Hippocampal formation (tissue), 2 donors: Measurements from ENCODE around the gene PPP1R37.
"Not testable (repeated sequence)": the region's sequence is repeated elsewhere in the genome, so short reads cannot be mapped to it uniquely, and the experiment has no call there.

Experiments used
- DNase-seq, 2 donors: peaks; one replicate each; lab custom pipeline; 2025; lab: John Stamatoyannopoulos, UW

The PPP1R37 gene

GRCh38 chr19:45094707-45095106 is 1.7 kb downstream of the PPP1R37 start:
- no peak for DNase-seq

DNA sequence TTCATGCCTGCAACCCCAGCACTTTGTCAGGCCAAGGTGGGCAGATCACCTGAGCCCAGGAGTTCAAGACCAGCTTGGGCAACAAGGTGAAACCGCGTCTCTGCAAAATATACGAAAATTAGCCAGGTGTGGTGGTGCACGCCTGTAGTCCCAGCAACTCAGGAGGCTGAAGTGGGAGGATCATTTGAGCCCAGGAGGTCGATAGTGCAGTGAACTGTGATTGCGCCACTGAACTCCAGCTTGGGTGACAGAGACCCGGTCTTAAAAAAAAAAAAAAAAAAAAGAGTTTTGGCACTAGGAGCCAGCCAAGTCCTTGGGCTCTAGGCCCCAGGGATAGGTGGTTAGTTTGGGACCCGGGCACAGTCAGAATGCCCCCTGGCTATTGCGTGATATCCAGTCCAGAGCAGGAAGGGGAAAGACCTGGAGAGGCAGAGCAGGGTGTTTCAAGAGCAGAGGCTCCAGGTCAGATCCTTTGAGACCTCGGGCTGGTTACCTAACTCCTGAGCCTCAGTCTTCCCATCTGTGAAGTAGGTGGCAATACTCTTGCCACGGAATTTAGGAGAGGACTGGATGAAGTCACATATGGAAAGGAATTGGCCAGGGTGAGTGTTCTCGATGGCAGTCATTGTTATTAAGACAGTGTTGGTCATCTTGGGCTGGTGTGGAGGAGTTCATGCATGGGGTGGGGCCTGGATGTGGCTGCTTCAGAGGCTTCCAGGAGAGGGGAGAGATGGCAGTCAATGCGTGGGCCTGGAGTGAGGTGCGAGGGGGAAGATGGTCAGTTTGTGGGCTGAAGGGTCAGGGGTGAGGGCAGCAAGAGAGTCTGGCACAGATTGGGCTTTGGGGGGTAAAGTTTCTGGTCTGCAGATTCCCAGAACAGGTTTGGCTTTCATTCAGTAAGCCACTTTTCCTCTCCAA is 2.8 kb downstream of the PPP1R37 start:
- DNase-seq = no peak

DNA sequence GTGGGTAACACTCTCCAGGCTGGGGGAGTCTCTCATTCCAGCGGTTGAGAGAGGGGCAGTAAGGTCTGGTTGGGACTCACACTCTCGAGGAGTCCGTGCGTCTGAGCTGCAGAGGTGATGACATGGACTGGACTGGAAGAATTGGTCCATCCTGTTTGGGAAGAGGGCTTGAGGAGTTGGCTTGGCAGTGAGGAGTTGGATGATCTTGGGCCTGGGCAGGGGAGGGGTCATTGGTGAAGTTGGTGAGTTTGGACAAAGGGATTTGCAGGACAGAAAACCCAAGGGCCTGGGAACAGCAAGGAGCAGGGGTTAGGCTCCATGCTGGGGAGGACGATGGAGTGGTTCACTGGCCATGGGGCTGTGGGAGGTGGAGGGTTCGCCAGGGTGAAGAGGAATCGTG is 3.7 kb downstream of the PPP1R37 start:
- no peak for DNase-seq

DNA sequence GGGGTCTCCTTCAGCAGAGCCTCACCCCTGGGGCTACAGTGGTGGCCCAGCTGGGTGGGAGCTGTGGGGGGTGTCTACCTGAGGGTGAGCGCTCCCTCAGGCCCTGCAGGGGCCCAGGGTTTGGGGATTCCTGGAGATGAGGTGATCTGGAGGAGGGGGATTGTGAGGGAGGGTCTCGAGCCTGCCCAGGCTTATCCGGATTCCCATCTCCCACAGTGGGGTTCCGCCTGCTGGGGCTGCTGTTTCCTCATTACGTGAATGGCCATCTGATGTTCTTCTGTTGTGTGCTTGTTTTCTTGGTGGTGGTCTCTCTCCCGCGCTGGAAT is 4.4 kb downstream of the PPP1R37 start:
- no peak for DNase-seq

GRCh38 chr19:45097776-45098520 is 5.0 kb downstream of the PPP1R37 start:
- peak in 1 of 2 donors; percentile 31 for DNase-seq

DNA sequence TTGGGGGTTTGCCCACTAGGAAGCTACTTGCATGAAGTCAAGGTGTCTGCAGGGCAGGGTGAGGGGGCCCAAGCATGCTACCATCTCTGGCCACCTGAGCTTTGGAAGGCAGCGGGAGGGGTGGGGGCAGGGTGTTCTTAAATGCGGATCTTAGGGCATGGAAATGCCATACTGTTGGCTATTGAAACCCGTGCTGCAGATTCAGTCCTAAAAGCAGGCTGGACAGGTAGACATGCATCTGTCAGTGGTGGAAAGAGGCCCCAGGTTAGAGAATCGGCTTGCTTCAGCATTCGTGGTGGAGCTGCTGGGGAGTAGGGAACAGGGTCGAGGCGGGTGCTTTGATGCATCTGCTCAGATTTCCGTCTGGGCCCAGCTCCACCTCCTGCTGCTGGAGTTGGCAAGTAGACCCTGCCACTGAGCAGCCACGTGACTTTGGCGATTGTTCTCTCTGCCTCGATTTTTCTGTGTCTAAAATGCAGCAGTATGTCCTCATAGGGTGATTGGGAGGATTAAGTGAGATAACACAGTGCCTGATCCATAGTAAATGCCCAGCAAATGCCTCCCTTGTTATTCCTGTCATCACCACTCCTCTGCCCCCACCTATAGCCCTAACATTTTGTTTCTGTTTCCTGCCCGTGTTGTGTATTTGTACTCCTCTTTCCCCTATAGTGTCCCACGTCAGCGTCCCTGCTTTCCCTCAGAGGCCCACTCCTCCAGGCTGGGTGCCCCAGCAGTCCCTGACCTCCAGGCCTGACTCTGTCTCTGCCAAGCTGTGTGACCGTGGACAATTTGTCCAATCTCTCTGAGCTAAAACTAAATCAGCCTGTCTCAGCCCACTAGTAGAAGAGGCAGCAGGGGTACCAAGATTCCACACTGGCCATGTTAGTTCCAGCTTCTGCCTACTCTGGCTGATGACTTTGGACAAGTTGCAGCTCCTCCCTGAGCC is 5.8 kb downstream of the PPP1R37 start:
- peak; percentile 54 to 75 for DNase-seq

DNA sequence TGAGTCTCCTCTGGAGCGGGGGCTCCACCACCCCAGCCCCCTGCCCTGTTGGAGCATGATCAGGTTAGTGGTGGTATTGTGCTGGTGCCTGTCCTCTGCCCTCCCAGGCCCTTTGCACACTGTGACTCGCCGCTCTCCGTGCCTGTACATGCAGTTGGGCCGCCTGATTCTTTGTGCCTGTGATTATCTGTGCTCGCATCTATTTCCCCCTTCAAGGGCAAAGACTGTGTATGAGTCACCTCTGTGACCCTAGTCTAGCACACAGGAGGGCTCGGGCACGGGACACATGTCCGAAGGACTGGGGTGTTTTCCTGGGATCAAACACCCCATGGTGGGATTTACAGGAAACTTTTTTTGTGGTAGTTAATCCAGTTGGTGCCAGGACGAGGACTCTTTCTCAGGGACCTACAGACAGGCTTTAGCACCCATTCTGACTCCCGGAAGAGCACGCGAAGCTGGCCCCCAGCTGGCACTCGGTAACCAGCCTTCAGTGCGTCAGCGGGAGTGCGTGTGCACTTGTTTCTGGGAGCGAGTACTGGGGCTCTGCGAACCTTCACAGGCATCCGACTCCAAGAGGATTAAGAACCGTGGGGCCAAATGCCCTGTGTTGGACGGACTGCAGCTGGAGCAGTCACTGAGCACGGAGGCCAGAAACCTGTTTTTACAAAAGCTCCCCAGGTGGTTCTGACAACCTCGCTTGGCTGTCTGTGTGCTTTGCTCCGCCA is 6.7 kb downstream of the PPP1R37 start:
- no peak for DNase-seq

DNA sequence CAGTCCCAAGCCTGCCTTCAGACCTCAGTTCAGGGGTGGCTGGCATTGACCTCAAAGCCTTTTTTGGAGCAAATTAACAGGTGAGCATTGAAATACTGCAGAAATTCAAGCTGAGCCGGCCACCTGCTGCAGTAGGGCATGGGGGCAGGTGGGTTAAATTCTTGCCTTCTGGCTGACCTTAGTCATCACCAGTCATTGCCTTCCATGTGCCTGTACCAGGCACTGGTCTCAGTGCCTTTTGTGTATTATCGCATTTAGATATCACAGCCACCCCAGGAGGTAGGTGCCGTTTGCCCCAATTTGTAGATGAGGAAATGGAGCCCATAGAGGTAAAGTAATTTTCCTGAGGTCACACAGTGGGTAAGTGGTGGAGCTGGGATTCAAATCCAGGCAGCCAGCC is 7.2 kb downstream of the PPP1R37 start:
- no peak for DNase-seq

- no peak for DNase-seq
Observed at GRCh38 chr19:45100846-45101252, 7.9 kb downstream of the PPP1R37 start.

GRCh38 chr19:45101806-45102205 is 8.8 kb downstream of the PPP1R37 start:
- no peak for DNase-seq

- no peak for DNase-seq
Observed at GRCh38 chr19:45102481-45102880, 9.5 kb downstream of the PPP1R37 start.

DNA sequence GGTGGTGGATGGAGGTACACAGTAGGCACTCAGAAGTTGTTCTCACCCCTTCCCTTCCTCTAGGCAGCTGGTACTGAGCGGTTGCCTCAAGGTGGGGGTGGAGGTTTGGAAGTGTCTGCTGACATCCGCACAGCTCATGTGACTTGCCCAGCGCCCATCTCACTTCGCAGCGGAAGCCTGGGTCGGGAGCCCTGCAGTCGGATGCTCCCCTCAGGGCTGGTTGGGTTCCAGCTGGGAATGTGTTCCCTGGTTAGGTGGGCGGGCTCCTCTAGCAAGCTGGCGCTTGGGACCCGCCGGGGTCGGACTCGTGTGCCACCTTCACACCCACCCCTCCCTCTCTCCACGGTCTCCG is 10.2 kb downstream of the PPP1R37 start:
- peak in 1 of 2 donors; percentile 19 for DNase-seq

DNA sequence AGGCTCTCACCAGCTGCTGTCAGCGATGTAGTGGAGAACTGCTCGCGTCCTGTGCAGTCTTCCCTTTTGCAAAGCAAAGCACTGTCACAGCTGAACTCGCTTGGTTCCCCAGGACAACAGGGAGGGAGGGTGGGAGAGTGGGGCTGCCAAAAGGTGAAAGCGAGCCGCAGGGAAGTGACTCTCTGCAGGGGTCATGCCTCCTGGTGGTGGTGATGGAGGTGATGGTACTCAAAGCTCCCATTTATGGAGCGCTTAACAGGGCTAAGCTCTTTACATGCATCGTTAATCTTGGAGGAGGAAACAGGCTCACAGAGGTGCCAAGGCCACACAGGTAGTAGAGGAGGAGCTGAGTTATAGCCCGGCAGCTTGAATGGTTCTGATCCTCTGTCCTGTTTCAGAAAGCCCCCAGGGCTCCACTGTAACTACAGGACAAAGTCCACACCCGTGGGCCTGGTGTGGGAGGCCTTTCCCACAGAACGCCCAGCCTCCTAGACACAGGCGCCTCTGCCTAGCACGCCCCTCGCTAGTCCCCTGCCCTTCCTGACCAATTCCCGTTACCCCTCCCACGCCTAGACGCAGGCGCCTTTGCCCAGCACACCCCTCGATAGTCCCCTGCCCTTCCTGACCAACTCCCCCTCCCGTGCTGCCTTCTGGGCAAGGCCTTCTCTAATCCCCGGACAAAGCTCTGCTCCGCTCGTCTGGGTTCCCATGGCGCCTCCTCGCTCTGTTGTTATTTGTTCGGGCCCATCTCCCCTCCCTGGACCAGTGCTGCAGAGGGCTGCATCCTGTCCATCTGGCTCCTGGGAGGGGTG is 10.7 kb downstream of the PPP1R37 start:
- DNase-seq = no peak

DNA sequence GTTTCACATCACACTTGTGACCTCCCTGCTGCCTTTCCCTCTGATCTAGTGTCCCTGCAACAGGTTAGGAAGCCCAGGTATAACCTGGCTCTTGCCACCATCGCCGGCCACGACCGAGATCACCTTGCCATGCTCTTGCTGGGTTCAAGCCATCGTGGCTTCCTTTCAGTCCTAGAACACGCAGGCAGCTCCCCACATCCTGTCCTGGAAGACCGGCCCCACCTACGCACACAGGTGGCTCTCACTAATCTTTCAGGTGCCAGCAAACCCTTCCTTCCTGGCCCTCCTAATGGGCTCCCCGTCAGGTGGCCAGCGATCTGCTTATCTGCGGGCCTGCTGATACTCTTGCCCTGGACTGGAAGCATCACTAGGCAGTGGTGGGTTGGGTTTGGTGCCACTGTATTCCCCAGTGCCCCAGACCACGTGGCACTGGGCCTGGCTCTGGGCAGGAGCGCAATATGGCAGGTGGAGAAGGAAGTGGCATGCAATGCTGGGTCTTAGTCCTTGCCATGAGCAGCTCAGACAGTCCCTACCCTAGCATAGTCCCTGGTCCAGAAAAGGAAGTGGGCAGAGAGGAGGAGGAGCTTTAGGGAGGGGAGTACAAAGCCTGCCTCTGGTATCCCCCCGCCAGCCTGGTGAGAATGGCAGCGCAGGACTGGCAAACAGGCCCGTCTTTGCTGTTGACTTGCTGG is 11.8 kb downstream of the PPP1R37 start:
- DNase-seq = no peak

GRCh38 chr19:45106363-45106762 is 13.4 kb downstream of the PPP1R37 start:
- not testable (repeated sequence) for DNase-seq

DNA sequence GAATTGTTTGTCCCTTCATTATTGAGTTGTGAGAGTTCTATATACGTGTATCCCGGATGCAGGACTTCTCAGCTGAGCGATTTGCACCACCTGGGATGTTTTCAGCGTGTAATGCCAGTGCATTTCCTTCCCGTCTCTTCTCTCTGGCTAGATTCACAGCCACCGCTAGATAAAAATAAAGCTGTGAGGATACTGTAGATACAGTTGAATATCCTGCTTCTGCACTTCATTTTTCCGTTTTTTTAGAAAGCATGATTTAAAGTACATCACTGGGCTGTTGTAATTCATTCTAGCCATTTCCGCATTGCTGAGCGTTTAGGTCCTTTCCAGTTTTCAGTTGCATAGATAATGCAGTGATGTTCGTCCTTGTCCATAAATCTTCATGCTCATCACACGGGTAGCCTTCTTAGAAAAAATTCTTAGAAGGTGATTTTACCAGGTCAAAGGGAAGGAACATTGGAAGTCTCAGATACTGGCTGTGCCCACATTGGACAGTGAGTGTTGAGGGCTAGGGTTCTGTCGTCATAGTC is 14.7 kb downstream of the PPP1R37 start:
- no peak for DNase-seq

- no peak for DNase-seq
Observed at GRCh38 chr19:45110851-45111266, 17.9 kb downstream of the PPP1R37 start.

GRCh38 chr19:45112111-45112827 is 19.3 kb downstream of the PPP1R37 start:
- DNase-seq = no peak

DNA sequence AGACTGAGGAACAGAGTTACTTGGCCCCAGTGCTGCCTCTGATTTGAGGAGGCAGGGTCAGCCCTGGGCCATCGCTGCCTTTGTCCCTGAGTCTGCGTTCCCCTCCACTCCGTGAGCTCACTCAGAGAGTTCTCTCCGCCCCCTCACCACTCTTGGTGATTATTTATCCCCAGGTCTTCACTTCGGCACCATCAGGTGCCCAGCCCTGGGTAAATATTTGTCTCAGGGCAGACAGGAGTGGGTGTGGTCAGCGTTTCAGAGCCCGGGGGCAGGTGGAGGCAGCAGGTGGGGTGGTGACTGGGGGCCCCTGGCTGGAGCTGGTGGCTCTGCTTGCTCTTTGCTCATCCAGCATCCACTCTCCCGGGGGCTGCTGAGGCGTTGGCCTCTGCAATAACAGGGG is 20.6 kb downstream of the PPP1R37 start:
- DNase-seq = no peak
